IPS-20b (cell line): ENCODE results near the gene PITX2.

Source experiments
- H3K27ac ChIP-seq: one replicate; pipeline ENCODE4 v1.5.1; 2013; ENCODE audit warnings: low read length
- H3K27me3 ChIP-seq: 2 replicates; pipeline ENCODE4 v1.6.1; 2013; ENCODE audit warnings: mild to moderate bottlenecking, low read length, inconsistent platforms; ENCODE audit not compliant: insufficient read depth
- H3K36me3 ChIP-seq: 2 replicates; pipeline ENCODE4 v1.6.1; 2013; ENCODE audit warnings: low read depth, mild to moderate bottlenecking, inconsistent platforms, low read length, moderate library complexity; ENCODE audit not compliant: insufficient read depth
- H3K4me1 ChIP-seq: 2 replicates; pipeline ENCODE4 v1.6.1; 2013; ENCODE audit warnings: mild to moderate bottlenecking, control low read depth, inconsistent platforms, low read length, moderate library complexity; ENCODE audit not compliant: insufficient read depth
- H3K4me3 ChIP-seq: 2 replicates; pipeline ENCODE4 v1.5.1; 2013; ENCODE audit warnings: mild to moderate bottlenecking, low read length, inconsistent platforms
- H3K9ac ChIP-seq: 2 replicates; pipeline ENCODE4 v1.6.1; 2013; ENCODE audit warnings: low read depth, mild to moderate bottlenecking, inconsistent platforms, low read length, moderate library complexity
- H3K9me3 ChIP-seq: 2 replicates; pipeline ENCODE4 v1.6.1; 2013; ENCODE audit warnings: mild to moderate bottlenecking, low read depth, low read length, inconsistent platforms; ENCODE audit not compliant: insufficient read depth

The PITX2 gene

DNA sequence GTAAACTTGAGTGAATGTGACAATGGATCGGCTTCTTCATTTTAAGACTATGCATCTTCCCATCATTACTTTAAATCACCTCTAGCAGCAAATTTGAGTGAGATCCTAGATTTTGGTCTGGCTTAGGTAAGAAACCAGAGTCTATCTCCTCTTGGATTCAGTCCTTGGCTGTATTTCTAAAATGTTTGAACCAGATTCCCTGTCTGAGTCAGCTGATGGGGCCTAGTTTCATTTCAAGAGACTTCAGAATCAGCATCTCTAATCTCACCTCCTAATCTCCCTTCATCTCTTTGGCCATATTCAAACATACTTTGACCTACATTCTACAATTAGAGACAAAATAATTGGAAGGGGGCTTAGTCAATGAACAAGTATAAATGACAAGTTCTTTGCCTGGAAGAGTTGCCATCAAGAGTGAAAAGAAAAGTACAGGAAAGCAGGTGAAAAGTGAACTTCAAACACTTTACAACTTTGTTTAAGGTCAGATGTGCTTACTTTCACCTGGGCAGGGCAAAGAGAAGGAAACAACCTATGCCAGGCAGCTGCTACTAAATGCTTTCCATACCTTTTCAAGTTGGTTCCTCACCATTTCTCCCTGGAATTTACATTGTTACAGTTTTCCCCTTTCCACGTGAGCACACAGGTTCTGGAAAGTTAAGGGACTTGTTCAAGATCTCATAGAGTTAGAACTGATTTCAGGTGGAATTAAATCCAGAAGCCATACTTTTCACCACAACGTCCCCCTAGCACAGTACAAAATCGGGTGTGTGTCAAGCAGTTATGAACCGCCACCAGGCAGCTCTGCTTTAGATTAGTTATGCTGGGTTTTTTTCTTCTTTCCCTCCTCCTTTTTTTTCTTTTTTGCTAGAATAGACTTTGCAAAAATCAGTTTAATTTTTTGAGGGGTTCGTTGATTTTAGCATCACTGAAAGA lies 30.7 kb upstream of the PITX2 start:
- H3K4me1 ChIP-seq = no peaks in the 10 kb centered on the region
- no peaks in the 10 kb centered on the region for H3K27me3 ChIP-seq
- H3K9me3 ChIP-seq = peaks cover 5% of the 10 kb centered on the region
- no peak overlapping the region for H3K9ac ChIP-seq
- H3K4me3 ChIP-seq = no peak overlapping the region
- H3K36me3 ChIP-seq = no peaks in the 10 kb centered on the region
- H3K27ac ChIP-seq = no peak overlapping the region

DNA sequence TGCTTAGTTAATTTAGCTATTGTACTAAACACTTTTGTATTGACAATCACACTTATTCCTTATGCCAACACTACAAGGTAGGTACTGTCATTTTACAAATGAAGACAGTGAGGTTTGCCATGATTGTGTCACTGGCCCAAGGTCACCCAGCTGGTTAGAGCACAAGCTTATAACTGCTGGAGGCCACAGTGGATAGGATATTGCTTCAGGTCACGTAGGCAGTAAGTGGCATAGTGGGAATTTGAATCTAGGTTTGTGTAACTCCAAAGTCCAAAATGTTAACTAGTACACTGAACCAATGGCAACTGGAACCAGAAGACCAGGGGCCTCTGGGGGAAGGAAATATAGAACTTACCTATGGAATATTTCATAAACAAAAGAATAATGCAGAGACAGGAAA lies 21.1 kb upstream of the PITX2 start:
- H3K27ac ChIP-seq = no peak overlapping the region
- peaks cover 64% of the 10 kb centered on the region for H3K27me3 ChIP-seq
- no peaks in the 10 kb centered on the region for H3K36me3 ChIP-seq
- no peak overlapping the region for H3K9ac ChIP-seq
- H3K9me3 ChIP-seq = no peaks in the 10 kb centered on the region
- peaks cover 29% of the 10 kb centered on the region for H3K4me1 ChIP-seq
- H3K4me3 ChIP-seq = no peak overlapping the region

DNA sequence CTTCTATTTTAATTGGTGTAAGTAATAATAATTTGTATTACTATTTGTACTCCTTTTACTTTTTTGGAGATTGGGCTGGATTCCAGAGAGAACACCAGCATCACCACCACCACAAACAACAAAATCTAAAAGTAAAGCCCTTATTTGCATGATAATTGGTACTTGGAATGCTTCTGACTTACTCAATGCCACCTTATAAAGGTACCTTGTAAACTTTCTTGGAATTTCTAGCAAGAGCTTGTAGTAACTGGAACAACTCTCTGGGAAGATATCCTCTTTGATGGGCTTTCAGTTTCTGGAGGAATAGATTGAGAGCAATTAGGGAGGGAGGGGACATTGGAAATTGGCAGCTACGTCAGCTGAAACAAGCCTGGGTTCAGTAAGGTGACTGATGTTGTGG lies 20.2 kb upstream of the PITX2 start:
- H3K36me3 ChIP-seq = no peaks in the 10 kb centered on the region
- no peak overlapping the region for H3K9ac ChIP-seq
- peaks cover 32% of the 10 kb centered on the region for H3K4me1 ChIP-seq
- H3K27ac ChIP-seq = no peak overlapping the region
- H3K4me3 ChIP-seq = peak overlapping the region; percentile 21; the same call in 1 of the 2 replicates
- peaks cover 73% of the 10 kb centered on the region for H3K27me3 ChIP-seq
- no peaks in the 10 kb centered on the region for H3K9me3 ChIP-seq

DNA sequence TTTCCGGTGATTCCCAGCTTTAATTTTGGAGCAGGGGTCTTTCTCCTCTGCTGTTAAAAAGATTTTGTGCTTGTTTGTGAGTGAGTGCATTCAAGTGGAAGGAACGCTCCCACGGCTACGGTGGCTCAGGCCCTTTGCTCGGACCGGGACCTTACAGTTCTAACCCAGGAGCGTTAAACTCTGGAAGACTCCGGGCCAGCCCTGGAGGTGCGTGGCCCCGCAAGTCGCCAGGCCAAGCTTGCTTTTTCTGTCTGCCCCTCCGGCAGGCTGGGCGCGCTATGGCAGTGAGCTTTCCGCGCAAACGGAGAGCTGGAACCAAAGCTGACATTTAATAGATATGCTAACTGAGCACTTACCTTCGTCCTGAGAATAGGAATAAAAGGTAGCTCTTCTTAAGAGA lies 18.3 kb upstream of the PITX2 start:
- Histone ChIP-seq H3K4me1 (peaks cover 37% of the 10 kb centered on the region), H3K4me3 (peak overlapping the region; percentile 56)

DNA sequence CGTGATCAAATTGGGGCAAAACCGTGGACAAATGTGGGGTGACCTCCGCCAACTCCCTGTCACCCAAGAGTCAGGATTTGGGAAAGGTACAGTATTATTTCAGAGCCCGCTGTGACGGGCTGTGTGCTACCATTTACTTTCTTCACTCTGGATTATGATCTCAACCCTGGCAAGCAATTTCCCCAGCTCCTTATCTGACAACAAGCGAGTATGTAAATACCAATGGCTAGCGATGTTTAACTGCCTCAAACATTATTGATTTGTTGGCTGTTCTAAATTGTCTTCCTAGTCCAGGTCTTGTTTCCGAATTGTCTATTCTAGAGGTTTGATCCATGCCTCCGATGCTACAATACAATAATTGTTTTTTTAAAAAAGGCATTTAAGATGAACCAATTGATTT lies 17.7 kb upstream of the PITX2 start:
- no peak overlapping the region for H3K9ac ChIP-seq
- H3K9me3 ChIP-seq = no peaks in the 10 kb centered on the region
- peaks cover 41% of the 10 kb centered on the region for H3K4me1 ChIP-seq
- H3K27ac ChIP-seq = no peak overlapping the region
- H3K4me3 ChIP-seq = peak overlapping the region; percentile 56
- H3K27me3 ChIP-seq = peaks cover 98% of the 10 kb centered on the region
- no peaks in the 10 kb centered on the region for H3K36me3 ChIP-seq

More for the DNA sequence above, 18.3 kb upstream of the PITX2 start:
- H3K9me3 ChIP-seq = no peaks in the 10 kb centered on the region
- H3K9ac ChIP-seq = no peak overlapping the region
- H3K36me3 ChIP-seq = no peaks in the 10 kb centered on the region
- H3K27ac ChIP-seq = no peak overlapping the region
- peaks cover 92% of the 10 kb centered on the region for H3K27me3 ChIP-seq

DNA sequence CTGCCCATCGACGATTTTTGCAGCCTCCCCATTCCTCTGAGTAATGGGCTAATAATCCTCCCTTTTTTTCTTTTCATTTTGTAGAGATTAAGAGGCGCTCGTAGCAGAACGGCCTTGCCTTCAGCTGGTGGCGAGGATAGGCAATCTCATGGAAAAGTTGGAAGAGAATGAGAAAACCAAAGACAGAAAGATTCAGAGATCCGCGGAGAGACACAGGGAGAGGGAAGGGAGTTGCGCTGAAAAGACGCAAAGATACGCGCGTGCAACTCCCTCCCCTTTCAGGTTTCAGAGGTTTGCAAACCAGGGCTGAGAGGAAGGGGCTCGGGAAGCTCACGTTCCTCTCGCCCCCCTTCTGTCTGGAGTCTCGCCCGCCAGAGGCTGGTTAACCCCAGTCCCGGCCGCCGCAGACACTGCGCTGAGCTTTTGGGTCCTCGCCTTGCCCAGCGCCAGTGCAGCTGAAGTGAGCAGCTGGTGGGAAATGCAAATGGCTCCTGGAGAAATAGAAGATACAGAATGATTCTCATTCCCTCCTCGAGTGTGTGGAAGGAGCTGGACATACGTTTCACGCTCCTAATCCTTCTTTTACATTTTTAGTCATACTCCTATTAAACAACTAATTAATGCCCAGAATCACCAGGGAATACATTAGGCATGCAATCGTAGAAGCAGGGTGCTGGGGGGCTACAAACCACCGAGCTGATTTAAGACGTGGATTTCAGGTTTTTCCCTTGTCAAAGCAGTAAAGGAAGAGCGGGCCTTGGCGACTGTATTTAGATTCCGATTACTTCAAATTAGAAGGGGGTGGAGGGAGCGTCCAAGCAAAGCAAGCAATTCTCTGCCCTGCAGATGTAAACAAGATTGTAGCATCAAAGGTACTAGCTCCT lies 16.6 kb upstream of the PITX2 start:
- no peaks in the 10 kb centered on the region for H3K9me3 ChIP-seq
- peaks cover 100% of the 10 kb centered on the region for H3K27me3 ChIP-seq

DNA sequence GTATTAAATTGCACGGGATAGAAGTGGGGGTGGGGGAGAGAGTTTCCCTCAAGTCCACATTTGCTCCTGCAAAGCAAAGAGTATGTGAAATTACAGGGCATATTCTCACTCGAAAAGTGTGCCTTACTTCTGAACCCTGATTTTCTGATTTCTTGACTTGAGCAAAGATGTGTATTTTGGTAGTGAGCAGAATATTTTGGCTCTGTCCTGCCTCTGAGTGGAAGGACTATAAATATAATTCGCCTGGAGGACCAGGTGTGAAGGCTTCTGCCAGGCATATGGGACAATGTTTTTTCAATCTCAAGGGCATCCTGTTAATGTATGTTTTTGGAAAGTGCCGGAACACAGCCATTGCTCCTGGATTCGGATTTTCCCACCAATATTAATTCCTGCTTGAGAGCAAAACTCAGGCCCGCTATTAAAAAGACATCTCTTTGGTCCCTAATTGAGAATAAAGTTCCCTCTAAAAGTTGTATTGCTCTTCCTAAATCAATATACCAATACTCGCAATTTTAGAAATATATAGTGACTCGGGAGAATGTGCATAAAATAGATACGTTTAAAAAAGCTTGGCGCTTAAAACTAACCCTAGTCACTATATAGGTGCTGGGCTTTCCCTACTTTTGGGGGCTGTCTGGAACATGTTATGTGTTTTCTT lies 15.3 kb upstream of the PITX2 start:
- Histone ChIP-seq H3K9ac (no peak overlapping the region), H3K27me3 (peaks cover 100% of the 10 kb centered on the region), H3K27ac (no peak overlapping the region), H3K36me3 (no peaks in the 10 kb centered on the region), H3K4me3 (peak overlapping the region; percentile 66), H3K4me1 (peaks cover 36% of the 10 kb centered on the region), H3K9me3 (no peaks in the 10 kb centered on the region; the same call in 1 of the 2 replicates)

More for the DNA sequence above, 16.6 kb upstream of the PITX2 start:
- Histone ChIP-seq H3K4me1 (peaks cover 41% of the 10 kb centered on the region), H3K4me3 (peak overlapping the region; percentile 48), H3K36me3 (no peaks in the 10 kb centered on the region), H3K9ac (no peak overlapping the region), H3K27ac (no peak overlapping the region)

DNA sequence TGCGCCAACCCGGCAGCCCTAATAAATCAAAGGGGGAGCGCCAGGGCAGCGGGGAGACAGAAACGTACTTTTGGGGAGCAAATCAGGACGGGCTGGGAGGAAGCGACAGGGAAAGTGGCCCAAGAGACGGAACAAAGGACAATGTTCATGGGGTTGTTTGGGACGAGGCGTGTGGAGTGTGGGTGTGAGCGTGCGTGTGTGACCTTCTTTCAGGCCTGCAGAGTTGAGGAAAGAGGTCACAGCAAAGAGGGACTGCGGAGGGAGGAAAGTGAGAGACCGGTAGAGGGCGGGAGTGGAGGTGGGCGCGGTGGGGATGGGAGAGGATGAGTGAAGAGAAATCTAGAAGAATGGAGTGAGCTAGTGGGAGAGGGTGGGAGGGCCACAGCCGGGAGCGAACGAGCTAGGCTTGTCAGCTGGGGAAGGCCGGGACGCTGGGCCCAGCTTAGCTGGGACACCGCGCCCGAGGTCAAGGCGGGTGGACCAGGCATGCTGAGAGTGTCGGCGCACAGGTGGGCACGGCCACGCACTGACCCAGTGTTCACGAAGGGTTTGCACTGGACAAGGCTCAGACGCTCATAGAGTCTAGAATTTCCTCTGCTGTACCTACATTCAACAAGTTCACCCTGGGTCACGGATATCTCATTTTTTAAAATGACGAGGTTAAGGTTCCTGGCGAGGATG lies 14.7 kb upstream of the PITX2 start:
- no peak overlapping the region for H3K9ac ChIP-seq
- no peak overlapping the region for H3K27ac ChIP-seq
- no peaks in the 10 kb centered on the region for H3K36me3 ChIP-seq
- peak overlapping the region; percentile 66 for H3K4me3 ChIP-seq
- no peaks in the 10 kb centered on the region; the same call in 1 of the 2 replicates for H3K9me3 ChIP-seq
- H3K27me3 ChIP-seq = peaks cover 100% of the 10 kb centered on the region
- peaks cover 30% of the 10 kb centered on the region for H3K4me1 ChIP-seq

DNA sequence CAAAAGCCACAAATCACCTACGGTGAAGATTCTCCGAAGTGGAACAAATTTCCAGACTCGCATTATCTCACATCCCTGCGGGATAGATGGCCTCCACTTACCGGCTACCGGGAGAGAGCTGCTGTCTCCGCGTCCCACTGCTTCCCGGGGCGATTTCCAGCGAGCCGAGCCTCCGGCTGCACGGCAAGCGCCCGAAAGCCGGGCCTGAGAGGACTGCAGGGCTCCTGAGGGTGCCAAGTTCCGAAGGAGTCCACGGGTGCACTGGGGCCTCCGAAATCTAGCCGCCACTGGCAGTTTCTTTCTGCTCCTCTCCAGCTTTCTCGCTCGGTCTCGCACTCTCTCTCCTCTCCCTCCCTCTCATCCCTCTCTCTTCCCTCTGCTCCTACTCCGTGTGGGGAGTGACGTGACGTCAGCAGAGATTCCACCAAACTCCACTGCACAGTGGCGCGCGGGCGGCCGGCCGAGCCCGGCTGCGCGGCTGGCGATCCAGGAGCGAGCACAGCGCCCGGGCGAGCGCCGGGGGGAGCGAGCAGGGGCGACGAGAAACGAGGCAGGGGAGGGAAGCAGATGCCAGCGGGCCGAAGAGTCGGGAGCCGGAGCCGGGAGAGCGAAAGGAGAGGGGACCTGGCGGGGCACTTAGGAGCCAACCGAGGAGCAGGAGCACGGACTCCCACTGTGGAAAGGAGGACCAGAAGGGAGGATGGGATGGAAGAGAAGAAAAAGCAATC lies 14.0 kb upstream of the PITX2 start:
- Histone ChIP-seq H3K4me3 (peak overlapping the region; percentile 66), H3K27me3 (peaks cover 100% of the 10 kb centered on the region), H3K27ac (no peak overlapping the region), H3K9ac (no peak overlapping the region), H3K36me3 (no peaks in the 10 kb centered on the region), H3K9me3 (no peaks in the 10 kb centered on the region; the same call in 1 of the 2 replicates), H3K4me1 (peaks cover 26% of the 10 kb centered on the region)

DNA sequence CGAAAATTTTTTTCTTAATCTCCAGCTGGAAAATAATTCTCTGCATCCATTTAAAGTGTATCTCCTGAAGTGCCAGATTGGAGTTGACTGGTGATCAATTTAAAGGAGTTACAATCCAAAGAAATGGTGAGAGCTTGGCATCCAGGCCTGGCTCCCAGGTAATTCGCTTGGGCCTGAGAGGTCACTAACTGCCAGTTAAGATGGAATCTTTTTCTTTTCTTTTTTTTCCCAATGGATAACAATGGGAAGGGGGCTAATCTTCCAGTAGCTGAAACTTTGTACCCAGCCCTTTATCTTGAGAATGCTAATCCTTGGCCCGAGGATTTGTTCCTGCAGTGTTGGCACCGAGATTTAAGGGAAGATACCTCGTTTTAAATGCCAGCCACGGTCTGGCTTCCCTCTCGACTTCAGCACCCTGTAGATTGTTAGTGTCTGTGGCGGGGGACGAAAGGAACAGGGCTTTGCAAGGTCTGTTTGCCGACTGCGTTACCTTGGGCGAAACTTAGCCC lies 13.3 kb upstream of the PITX2 start:
- H3K36me3 ChIP-seq = no peaks in the 10 kb centered on the region
- H3K4me1 ChIP-seq = peaks cover 28% of the 10 kb centered on the region
- peak overlapping the region; percentile 66 for H3K4me3 ChIP-seq
- H3K27ac ChIP-seq = no peak overlapping the region
- no peak overlapping the region for H3K9ac ChIP-seq
- H3K9me3 ChIP-seq = no peaks in the 10 kb centered on the region; the same call in 1 of the 2 replicates
- H3K27me3 ChIP-seq = peaks cover 100% of the 10 kb centered on the region
